ENCODE results near the gene TMEM123.
"Not testable (repeated sequence)": the region's sequence is repeated elsewhere in the genome, so short reads cannot be mapped to it uniquely, and the experiment has no call there.

TMEM123 gene

DNA sequence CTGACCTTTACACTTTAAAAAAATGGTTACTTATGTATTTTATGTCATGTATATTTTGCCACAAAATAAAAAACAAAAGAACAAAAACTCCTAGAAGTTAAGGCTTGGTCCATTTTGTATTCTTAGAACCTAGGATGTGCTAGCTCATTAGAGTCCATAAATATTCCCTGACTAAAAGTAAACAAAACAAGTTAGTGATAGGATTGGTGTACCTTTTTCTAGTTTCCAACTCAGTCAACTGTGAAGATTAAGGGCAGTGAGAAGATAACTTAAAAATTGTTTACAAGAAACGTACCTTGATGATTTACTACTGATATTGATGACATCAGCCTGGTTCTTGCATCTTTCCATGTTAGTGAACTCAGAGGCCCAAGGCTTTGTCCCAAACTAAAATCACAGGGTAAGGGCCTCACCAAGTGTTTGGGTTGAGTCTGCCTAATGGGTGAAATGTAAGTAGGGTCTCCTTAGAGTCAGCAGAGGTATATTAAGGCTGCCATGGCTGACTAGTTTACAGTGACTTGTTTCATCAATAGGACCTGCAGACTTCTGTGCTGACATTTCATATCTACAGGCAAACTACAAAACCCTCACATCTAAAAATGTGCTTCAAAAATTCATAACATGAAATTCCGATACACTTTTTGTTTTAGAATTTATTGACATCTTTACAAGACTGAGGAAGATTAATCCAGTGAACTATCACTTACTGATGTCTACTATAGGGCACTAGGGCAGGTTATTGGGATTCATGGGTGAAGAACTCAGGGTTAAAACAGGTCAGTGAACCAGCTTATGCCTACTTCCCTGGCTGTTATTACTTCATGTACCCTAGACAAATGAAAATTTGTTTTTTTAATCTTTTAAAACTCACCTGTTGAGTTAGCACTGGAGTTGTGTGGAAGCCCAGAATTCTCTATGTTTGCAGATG is 4.4 kb downstream of the TMEM123 start:
- DNase-seq, result no peak

DNA sequence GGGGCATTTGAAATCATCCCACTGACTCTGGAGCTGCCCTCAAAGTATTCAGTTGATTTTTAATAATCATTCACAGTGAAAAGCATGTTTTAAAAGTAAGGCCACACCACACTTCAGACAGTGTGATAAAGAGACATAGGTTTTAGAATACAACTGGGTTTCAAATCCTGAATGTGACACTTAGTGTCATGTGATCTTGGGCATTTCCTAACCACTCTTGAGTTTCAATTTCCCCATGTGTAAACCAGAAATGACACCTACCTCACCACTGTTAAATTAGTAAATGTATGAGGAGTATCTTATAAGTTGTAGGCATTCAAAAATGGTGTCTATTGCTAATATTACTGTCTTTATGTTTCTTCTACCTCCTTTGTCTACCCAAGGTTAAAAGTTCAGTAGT is 5.4 kb downstream of the TMEM123 start:
- no peak for DNase-seq

DNA sequence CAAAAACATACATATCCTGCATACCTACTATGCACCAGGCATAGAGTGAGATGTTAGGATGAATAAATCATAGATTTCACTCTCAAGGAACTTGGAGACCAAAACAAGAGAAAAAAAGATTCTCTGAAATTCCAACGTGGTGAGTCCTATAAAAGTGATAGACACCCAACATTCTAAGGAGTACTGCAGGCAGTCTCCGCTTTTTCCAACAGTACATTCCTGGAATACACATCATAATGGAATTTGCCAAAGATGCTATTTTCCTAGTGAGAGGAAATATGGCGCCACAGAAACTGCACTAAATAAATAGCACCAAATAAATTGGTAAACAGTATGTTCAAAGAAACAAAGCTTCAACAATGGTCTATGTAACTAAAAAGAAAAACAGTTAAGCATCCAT is 6.0 kb downstream of the TMEM123 start:
- no peak for DNase-seq

DNA sequence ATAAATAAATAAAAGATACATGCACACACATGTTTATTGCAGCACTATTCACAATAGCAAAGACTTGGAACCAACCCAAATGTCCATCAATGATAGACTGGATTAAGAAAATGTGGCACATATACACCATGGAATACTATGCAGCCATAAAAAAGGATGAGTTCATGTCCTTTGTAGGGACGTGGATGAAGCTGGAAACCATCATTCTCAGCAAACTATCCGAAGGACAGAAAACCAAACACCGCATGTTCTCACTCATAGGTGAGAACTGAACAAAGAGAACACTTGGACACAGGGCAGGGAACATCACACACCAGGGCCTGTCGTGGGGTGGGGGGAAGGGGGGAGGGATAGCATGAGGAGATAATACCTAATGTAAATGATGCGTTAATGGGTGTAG is 7.9 kb downstream of the TMEM123 start:
- not testable (repeated sequence) for DNase-seq

DNA sequence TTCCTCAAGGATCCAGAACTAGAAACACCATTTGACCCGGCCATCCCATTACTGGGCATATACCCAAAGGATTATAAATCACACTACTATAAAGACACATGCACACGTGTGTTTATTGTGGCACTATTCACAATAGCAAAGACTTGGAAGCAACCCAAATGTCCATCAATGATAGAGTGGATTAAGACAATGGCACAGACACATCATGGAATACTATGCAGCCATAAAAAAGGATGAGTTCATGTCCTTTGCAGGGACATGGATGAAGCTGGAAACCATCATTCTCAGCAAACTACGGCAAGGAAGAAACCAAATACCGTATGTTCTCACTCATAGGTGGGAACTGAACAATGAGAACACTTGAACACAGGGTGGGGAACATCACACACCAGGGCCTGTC is 8.4 kb downstream of the TMEM123 start:
- not testable (repeated sequence) for DNase-seq

DNA sequence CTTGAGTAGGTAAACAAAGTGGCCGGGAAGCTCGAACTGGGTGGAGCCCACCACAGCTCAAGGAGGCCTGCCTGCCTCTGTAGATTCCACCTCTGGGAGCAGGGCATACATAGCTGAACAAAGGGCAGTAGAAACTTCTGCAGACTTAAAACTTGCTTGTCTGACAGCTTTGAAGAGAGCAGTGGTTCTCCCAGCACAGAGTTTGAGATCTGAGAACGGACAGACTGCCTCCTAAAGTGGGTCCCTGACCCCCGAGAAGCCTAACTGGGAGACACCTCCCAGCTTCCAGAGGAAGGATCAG is 13.6 kb downstream of the TMEM123 start:
- DNase-seq, result not testable (repeated sequence)

DNA sequence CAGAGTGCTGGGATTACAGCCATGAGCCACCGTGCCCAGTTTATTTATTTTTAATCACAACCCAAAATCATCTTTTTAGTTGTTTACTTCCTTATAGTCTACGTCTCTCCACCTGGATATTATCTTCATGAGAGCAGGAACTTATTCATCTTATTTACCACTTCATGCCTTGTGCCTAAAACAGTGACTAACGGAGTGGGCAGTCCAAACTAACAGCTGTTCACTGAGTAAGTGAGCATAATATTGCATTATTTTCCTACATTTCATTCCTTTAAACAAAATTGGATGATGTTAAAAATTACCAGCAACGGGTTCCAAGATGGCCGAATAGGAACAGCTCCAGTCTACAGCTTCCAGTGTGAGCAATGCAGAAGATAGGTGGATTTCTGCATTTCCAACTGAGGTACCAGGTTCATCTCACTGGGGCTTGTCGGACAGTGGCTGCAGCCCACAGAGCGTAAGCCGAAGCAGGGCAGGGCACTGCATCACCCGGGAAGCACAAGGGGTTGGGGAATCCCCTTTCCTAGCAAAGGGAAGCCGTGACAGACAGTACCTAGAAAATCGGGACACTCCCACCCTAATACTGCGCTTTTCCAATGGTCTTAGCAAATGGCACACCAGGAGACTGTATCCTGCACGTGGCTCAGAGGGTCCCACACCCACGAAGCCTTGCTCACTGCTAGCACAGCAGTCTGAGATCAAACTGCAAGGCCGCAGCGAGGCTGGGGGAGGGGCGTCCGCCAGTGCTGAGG is 14.1 kb downstream of the TMEM123 start:
- peak; percentile 25 for DNase-seq

DNA sequence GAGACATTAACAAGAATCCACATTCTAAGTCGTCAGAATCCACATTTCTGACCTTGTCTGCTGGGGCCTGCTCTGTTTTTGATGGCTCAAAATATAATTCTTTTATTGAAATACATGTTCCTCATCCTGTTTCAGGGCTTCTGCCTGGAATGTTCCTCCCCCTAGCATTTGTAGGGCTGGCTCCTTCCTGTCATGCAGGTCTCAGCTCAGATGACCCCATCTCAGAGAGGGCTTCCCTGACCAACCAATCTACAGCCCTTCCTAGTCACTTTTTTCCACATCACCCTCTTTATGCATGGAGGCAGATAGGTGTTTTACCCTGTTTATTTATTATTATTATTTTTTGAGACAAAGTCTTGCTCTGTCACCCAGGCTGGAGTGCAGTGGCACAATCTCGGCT is 14.8 kb downstream of the TMEM123 start:
- DNase-seq, result no peak

DNA sequence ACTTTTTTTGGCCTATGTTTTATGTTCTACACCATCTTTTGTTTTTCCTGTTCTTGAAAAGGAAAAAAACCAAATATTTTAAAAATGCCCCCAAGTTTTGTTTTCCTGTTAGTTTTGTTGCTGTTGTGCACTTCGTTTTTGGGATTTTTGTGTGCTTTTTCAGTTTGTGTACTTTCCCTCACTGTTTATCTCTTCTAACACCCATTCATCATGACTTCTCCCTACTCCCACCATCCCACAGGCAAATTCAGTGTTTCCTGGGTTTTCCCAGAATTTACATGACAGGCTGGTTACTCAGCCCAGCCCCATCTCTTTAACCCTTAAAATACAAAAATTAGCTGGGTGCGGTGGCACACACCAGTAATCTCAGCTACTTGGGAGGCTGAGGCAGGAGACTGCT is 15.6 kb downstream of the TMEM123 start:
- DNase-seq, result no peak

DNA sequence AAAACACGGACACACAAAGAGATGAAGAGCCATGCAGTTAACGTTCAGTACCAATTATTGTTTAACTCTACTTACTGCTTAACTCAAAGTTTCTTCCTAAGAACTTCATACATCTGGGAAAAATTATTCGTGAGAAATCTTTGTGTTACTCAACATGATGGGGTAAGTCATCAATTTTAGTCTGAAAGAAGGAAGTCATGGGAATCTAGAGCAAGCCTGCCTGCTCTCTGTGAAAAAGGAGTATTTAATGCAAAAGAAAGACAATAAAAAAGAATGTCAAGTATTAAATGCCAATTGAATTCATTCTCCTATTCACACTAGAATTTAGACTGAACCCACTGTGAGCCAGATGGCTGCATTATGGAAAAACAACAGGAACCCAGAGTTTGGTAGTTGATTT is 16.0 kb downstream of the TMEM123 start:
- DNase-seq, result no peak

DNA sequence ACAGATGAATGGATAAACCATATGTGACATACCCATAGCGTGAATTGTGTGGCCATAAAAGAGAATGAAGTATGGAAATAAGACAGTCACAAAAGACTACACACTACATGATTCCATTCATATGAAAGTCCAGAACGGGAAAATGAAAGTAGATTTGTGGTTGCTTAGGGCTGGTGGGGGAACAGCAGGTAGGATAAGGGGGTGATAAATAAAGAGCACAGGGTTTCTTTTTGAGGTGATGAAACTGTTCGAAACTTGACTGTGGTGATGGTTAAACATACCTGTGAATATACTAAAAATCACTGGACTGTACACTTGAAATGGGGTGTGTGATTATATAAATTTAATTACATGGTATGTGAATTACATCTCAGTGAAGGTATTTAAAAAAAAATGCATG is 16.9 kb downstream of the TMEM123 start:
- no peak for DNase-seq

DNA sequence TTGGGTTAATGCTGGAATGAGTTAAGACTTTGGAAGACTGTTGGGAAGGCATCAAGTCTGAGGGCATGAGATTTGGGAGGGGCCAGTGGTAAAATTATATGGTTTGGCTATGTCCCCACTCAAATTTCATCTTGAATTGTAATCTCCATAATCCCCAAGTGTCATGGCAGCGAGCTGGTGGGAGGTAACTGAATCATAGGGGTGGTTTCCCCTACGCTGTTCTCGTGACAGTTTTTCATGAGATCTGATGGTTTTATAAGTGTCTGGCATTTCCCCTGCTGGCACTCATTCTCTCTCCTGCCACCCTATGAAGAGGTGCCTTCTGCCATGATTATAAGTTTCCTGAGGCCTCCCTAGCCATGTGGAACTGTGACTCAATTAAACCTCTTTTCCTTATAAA is 19.0 kb downstream of the TMEM123 start:
- DNase-seq, result peak; percentile 32

DNA sequence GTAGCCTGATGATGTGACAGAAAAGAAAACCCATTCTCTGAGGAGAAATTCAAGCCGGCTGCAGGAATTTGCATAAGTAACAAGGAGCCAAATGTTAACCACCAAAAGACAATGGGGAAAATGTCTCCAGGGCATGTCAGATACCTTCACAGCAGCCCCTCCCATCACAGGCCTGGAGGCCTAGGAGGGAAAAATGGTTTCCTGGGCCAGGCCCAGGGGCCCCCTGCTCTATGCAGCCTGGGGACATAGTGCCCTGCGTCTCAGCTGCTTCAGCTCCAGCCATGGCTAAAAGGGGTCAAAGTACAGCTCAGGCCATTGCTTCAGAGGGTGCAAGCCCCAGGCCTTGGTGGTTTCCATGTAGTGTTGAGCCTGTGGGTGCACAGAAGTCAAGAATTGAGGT is 20.0 kb downstream of the TMEM123 start:
- not testable (repeated sequence) for DNase-seq

DNA sequence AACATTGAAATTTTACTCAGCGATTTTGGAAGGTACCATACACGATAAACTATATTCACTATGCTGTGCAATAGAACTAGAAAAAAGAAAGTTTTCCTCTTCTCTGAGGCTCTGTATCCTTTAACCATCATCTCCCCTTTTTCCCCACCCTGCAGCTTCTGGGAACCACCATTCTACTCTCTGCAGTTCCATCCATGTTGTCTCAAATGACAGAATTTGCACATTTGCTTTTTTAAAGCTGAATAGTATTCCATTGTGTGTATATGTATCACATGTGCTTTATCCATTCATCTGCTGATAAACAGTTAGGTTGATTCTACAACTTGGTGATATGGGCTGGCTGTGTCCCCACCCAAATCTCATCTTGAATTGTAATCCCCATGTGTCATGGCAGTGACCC is 21.2 kb downstream of the TMEM123 start:
- DNase-seq, result no peak

DNA sequence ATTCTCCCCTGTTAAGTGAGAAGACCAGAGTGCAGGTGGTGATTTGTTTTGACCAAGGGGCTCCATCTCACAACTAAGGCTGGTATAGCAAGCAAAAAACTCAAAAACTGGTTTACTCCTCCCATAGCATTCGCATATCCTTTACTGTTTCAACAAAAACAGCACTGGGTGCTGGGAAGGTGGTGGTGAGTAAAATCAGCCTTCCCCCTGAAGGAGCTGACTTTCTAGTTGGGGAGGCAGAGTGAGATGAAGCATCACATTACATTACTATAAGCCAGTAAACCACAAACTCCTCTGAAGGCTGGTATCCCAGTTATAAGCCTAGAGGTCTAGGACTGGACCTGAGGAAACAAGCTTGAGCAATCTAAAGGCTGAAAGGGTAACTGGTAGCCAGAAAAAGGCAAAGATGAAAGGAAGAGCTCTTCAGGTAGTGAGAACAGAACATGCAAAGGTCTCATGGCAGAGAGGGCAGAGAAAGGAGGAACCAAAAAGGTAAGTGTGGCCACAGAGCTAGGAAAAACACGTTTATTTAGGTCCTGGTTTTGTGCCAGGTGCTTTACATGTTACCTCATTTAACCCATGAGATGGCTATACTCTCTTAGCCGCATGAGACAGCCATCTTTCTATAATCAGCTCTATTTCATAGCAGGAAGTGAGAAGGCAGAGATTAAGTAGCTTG is 22.3 kb downstream of the TMEM123 start:
- DNase-seq, result peak; percentile 36

DNA sequence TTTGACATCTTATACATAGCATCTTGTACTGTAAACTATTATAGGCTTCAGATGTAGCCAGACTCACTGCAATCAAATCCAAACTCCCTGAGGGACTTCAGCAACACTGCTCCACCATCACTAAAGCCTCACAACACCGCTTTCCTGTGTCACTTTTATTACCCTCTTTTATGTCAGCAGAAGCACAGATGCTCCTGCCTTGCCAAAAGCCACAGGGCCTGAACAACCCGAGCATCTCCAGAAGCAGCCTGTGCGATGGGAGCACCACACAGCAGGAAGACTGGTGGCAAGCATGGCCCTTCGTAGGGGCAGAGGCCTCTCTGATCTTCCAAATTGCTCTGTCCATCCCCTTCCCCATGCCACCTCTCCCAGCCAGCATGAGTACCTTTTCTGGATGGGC is 22.9 kb downstream of the TMEM123 start:
- DNase-seq, result no peak

DNA sequence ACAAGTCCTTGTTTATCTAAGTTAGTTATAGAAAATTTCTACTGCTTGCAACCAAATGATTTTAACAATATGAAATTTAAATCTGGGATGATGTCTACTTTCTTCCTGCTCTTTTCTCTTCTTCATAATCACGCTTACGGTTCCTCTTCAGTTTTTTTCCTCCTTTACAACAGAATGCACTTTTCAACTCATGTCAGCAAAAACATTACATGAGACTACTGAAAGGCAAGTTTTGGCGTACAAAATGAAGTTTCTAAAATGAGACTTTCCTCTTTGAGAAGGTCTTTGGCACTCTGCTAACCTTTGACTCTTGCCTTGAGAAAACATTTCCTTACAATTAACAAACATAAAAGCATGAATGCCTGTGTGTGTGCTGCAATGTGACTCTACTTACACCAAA is 23.3 kb downstream of the TMEM123 start:
- DNase-seq, result no peak

DNA sequence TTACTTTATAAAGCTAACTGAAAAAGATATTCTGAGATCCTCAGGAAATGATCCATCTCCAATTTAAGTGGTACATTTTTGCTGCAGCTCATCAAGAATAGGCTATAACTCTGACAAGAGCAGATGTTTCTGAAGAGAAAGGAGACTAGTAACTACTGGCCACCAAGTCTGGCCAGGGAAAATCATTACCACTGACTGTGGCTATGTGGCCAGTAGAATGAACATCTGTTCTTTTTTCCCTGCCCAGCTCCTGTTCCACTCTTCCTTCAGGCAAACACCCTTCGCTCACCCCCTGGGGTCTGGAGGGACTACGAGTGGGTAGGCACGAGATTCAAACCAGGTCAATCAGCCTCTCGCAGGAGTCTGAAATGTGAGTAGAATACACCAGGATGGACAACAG is 23.9 kb downstream of the TMEM123 start:
- DNase-seq, result no peak

DNA sequence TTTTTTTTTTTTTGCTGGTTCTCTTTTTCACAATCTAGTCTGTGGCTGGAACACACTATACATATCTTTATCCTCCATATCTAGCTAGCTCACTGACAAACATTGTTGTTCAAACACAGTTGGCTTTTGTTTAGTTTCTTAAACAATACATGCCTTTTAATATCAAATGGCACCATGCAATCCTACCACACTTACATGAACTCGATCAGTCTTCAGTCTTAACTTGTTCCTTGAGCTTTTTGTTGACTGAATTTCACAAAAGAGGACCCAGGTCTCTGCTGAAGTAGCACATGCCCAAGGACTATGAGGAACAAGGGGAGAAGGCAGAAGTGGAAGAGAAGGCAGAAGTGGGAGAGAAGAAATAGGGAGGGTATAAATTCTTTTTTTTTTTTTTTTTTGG is 25.5 kb downstream of the TMEM123 start:
- no peak for DNase-seq

DNA sequence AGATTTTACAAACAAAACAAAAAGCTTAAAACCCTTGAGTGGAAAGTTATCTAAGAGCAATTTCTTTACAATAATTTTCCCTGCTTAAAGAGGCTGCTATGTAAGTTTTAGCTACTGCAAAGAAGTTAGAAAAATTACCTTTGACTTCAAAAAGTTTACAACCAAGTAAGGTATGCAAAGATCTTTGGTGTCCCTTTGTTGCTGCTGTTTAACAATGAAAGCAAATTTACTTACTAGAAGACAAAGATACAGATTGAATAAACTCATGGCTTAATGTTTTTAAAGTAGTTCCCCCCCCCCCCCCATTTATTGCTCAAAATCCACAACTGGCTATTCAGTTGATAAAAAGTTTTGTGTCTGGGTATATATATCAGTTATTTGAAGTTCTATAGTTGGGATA is 26.0 kb downstream of the TMEM123 start:
- no peak for DNase-seq

DNA sequence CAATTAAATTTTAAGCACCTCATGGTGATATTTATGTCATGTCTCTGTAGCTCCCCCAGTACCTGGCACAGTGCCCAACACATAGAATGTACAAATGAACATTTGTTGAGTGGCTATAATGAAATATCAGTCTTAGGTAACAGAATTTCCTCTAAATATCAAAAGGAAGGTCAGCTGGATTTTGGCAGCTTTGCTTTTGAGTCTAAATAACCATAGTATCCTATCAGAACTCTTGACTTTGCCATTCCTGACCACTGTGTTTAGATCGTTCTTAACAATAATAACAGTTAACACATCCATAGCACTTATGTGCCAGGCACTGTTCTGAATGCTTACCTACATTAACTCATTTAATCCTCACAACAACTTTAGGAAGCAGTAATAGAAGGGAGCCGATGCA is 26.6 kb downstream of the TMEM123 start:
- no peak for DNase-seq

DNA sequence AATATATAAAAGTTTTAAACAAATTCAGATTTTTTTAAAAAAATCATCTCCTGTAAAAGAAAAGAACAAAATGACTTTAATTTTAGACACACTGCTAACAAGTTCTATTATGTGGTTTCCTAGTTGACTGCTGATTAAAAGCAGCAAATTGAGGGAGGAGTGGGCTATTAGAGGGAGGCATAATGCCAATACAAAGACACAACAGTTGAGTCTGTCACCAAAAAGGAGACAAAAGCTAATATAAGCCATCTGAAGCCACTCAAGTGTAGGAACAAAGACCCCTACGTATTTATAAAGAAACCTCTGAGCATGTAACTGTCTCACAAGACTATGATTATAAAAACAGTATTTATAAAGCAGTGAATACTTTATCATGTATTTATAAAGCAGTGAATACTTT is 28.6 kb downstream of the TMEM123 start:
- DNase-seq, result no peak

DNA sequence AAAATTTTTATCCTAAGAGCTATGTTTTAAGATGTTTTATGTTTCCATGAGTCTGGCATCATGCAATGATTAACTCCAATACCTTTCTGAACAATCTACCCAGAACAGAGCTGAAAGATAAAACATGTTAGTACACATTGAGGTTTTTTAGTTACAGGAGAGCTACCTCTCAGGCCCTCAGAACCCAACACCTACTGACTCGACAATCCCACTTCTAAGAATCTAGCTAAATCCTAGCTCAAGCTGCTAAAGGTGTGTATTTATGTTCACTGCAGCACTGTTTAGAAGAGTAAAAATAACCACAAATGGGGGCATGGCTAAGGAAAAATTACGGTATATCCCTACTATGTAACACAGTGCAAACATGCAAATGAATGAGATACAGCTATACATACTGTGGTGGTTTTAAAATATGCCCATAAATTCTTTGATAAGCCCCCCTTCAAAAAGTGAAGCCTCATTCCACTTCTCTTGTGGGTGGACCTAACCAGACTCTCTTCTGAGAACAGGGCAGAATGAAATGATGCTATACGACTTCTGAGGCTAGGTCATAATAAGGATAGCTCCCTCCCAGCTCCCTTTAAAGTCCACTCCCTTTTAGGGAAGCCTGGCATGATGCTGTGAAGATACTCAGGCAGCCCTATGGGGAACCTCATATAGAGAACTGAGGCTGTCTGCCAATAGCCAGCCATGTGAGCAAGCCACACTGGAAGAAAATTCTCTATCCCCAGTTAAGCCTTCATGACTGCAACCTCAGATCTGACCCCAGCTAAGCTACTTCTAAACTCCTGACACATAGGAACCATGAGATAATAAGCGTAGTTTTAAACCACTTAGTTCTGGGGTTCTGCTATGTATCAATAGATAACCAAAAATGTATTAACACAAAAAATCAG is 29.5 kb downstream of the TMEM123 start:
- DNase-seq, result no peak
